HG02938 (cell line): ENCODE measurements around the gene MC1R.

Experiments
- ATAC-seq: cut with Tn5 transposase; IDR thresholded peaks from one replicate; pipeline ENCODE4 v1.9.1; 2021; ENCODE audit warnings: mild to moderate bottlenecking, moderate library complexity; ENCODE audit not compliant: unreplicated experiment

The MC1R gene

DNA sequence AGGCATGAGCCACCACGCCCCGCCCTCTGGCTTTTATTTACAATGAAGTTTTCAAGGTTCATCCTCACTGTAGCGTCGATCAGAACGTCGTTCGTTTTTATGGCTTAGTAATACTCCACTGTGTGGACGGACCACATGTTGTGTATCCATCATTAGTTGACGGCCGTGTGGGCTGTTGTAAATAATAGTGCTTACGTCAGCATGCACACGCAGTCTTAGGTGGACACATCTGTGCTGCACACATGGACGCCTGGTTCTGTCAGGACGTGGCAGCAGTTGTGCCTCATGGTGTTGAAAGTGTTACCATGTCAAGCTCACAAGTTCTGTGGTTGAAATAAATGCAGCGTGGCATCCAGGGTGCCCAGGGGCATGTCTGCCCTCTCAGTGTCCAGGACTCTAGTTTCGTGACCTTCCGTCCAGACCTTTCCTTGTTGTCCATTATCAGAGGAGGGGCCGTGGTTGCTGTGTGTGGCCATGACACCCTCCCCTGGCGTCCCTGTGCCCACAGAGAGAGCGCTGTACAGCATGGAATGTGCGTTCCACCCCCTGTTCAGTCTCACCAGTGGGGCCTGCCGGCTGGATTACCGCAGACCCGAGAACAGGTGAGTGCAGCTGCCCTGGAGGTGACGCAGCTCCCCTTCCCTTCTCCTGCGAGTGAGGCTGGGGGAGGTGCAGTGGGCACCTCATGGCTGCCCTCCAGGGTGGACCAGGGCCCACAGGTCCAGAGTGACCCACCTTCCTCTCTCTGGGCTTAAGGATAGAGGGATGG, 23.0 kb upstream of the MC1R start:
- ATAC-seq: no peak

GRCh38 chr16:89897204-89897603, 21.5 kb upstream of the MC1R start:
- no peak for ATAC-seq

GRCh38 chr16:89898201-89898967, 20.3 kb upstream of the MC1R start:
- ATAC-seq: no peak

GRCh38 chr16:89899879-89900481, 18.7 kb upstream of the MC1R start:
- ATAC-seq: no peak

GRCh38 chr16:89900885-89901284, 17.8 kb upstream of the MC1R start:
- ATAC-seq: no peak

GRCh38 chr16:89902980-89903379, 15.7 kb upstream of the MC1R start:
- ATAC-seq: no peak

DNA sequence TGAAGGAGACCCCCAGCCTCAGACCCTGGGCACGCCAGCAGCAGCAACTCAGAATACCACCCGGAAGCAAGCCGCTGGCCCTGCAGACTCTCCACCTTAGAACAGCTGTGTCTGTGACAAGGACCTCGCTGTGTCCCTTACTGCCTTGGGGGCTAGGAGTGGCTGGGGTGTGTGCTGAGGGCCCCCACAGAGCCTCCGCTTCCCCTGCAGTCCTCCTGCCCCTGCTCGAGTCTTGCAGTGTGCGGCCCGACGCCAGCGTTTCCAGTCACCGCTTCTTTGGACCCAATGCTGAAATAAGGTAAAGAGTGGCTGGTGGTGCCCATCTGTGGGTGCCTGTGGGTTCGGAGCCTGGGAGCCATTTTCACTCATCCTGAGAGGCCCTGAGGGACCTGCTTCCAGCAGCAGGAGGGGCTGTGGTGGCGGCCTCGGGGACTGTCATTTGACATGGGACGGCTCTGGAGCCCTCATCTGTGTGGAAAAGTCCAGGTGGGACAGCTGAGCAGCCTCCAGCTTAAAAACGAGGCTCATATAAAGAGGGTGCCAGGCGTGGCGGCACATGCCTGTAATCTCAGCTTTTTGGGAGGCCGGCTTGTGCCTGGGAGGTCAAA, 14.7 kb upstream of the MC1R start:
- ATAC-seq: no peak

DNA sequence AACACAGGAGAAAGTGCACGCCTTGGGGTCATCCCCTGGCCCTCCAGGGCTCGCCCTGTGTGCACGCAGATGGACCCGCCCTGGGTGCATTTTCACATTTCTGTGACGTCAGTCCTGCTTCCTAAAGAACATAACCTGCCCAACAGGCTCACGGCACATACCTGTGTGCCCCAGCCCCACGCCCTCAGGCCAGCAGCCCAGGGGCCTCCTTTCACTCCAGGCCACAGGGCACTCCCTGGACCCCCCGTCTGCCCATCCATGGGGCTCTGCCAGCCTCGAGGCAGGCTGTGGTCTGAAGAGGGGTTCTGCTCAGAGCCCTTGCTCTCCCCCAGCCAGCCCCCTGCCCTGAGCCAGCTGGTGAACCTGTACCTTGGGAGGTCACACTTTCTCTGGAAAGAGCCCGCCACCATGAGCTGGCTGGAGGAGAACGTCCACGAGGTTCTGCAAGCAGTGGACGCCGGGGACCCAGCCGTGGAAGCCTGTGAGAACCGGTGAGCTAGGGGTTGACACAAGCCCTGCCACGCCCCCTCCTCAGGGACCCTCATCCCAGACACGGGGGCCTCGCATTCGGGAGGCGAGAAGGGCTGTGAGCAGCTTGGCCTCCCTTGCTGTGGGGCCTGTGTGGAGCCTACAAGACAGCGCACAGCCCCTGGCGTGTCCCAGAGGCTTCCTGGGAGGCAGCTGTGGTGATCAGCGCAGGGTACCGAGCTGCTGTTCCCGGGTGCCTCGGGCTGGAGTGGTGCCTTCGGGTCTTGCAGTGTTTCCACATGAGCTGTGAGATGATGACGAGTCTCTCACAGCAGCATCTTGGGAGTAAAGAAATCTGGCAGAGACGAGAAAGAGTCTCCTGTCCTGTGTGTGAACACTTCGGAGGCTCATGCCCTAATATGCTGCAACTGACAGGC, 13.8 kb upstream of the MC1R start:
- ATAC-seq: no peak

DNA sequence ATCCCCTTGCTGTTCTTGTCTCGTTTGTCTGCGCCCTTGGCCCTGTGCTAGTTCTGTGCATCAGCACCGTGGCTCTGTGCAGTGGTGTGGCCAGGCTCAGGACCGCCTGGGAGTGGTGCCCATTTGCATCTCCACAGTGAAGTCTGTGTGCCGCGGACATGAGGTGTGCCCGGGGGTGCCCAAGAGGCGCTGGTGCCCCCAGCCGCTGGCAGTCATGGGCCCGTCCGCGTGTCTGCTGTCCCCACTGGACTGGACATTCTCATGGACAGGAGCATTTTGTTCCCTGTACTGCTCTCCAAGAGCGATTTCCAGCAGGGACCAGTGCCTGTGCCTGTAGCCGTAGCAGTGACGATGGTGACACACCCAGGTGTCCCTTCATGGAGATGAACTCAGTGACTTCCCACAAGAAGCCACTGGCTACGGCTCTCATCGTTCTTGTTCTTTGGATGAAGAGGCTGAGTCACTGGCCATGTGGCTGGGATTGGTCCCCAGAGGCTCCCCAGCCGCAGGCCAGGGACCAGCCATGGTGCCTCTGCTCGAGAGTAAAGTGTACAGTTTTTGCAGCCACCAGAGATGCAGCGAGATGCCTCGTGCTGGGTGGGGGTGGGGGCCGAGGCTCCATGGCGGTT, 13.0 kb upstream of the MC1R start:
- no peak for ATAC-seq

GRCh38 chr16:89906140-89907025, 12.3 kb upstream of the MC1R start:
- no peak for ATAC-seq

DNA sequence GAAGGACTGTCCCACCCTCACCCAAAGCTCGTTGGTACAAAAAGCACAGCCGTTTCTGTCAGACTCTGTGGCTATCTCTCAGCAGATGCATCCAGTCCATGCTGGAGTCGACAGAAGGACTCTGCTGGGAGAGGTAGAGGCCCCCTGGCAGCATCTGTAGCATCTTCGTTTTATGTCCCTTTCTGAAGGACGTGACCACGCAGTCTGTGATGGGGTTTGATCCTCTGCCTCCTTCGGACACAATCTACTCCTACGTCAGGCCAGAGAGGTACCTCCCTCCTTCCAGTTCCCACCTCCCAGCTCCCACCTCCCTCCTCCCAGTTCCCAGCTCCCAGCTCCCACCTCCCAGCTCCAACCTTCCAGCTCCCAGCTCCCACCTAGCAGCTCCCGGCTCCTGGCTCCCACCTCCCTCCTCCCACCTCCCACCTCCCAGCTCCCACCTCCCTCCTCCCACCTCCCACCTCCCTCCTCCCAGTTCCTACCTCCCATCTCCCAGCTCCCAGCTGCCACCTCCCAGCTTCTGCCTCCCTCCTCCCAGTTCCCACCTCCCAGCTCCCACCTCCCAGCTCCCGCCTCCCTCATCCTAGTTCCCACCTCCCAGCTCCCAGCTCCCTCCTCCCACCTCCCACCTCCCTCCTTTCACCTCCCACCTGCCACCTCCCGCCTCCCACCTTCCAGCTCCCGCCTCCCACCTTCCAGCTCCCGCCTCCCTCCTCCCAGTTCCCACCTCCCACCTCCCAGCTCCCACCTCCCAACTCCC, 11.4 kb upstream of the MC1R start:
- no peak for ATAC-seq

- no peak for ATAC-seq
These were observed 10.4 kb upstream of the MC1R start for GRCh38 chr16:89908236-89908635.

DNA sequence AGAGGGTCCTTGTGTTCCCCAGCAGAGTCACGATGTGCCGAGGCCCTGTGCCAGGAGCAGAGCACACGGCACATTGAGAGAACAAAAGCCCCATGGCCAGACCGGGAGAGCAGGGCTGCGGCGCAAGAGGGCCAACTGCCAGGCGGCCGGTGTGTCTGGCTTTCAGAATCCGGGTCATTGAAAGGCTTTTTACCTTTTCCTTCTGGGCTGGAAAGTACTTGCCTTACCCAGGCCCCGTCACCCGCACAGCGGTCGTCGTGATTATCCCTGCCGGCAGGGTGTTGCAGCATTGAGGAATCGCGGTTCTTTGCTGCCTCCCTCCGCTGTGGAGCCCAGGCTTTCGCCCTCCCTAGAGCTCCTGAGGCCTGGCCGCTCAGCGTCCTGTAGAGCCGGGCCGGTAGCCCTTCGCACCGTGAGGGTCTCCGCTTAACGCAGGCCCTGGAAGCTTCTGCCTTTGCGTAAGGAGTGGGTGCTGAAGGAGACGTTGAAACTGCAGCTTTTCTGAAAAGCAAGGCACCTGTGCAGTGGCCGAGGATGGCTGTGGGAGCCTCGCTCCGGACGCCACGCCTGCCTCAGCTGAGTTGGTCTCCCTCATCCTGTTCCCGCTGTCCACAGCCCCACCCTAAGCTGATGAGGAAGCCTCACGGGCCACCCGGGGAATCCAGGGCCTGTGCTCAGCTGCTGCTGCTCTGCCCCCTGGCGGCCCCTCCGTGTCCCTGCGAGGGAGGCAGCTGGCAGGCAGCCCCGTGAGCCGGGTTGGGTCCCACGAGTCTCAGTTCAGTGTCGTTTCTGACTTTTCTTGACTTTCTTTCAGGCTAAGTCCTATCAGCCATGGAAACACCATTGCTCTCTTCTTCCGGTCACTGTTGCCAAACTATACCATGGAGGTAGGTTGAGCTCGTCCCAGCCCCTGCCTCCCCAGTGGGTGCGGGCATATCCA, 8.6 kb upstream of the MC1R start:
- ATAC-seq: no peak

GRCh38 chr16:89910717-89911354, 7.8 kb upstream of the MC1R start:
- no peak for ATAC-seq

GRCh38 chr16:89911375-89911774, 7.3 kb upstream of the MC1R start:
- no peak for ATAC-seq

DNA sequence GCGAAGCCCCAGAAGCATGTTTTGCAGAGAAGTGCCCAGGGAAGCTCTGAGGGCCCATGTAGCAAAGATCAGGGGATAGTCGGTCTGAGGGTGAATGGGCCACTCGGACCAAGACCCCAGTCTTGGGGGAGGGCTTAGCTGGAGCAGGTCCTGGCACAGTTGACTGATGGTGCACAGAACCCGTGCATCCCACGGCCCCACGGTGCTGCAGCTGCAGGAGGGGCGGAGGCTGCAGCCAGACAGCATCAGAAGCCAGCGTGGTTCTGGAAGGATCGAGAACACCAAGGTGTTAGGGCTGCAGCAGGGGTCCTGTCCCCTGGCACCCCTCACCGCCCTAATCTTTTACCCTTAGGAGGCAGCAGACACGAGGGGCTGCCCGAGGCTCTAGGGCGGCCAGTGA, 6.5 kb upstream of the MC1R start:
- ATAC-seq: no peak

DNA sequence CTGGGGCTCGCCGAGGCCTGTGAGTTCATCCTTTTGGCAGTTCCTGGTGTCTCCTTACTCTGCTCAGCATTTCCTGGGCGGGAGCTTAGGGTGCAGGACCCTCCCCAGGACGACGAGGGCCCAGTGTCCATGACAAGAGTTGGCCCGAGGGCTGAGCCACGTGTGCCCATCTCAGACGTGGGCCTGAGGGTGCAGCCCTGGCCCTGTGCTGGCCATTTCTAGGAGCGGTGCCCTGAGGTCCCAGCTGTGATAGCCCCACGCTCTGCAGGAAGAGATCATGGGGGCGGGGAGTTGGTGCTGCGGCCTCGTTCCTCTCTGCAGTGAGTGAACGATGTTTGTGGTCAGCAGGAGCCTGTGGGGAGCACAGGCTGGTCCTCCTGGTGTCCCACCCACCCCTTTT, 6.0 kb upstream of the MC1R start:
- no peak for ATAC-seq
